CD8-positive, alpha-beta memory T cell (primary cell): Measurements from ENCODE around the gene GFER. TPM values are rescaled to one million over a fixed set of nuclear protein-coding genes. Genes with fewer than 3 reads are reported as not detected.

Experiments used
- CTCF ChIA-PET: fragments of 350-600 bp; sonication (Branson Sonifier 250); formaldehyde crosslinking; loops from one replicate; lab custom pipeline; 2021; ENCODE audit warnings: antibody characterized with exemption; lab: Charles Lee
- POLR2A ChIA-PET: fragments of 350-600 bp; sonication (Branson Sonifier 250); formaldehyde crosslinking; loops from one replicate; lab custom pipeline; 2021; ENCODE audit warnings: antibody characterized with exemption; lab: Charles Lee
- DNase-seq, 5 donors: peaks; one replicate each; pipeline versions ENCODE4 v3.0.0 to v3.0.0-alpha.2; 2020 to 2022; ENCODE audit warnings: mixed read lengths in 1 of 5
- H3K27ac ChIP-seq: one replicate; pipeline ENCODE4 v1.7.0; 2013; ENCODE audit warnings: low read depth, mild to moderate bottlenecking, low read length, moderate library complexity
- H3K27me3 ChIP-seq: 2 replicates; pipeline ENCODE4 v1.7.0; 2013; ENCODE audit warnings: low read length, mild to moderate bottlenecking; ENCODE audit not compliant: insufficient read depth, poor library complexity, severe bottlenecking
- H3K36me3 ChIP-seq: 2 replicates; pipeline ENCODE4 v1.7.0; 2013; ENCODE audit warnings: mild to moderate bottlenecking, low read length, moderate library complexity; ENCODE audit not compliant: insufficient read depth
- H3K4me1 ChIP-seq: 2 replicates; pipeline ENCODE4 v1.7.0; 2013; ENCODE audit warnings: mild to moderate bottlenecking, low read length, moderate library complexity; ENCODE audit not compliant: insufficient read depth
- H3K4me3 ChIP-seq: 2 replicates; pipeline ENCODE4 v1.7.0; 2013; ENCODE audit warnings: mild to moderate bottlenecking, low read length
- H3K9me3 ChIP-seq: 2 replicates; pipeline ENCODE4 v1.7.0; 2013; ENCODE audit warnings: mild to moderate bottlenecking, low read length
- H3K27ac Mint-ChIP-seq, 8 donors: one replicate each; pipeline ENCODE4 v1.8.0; 2020 to 2021; ENCODE audit warnings: mixed read lengths in 8 of 8, mild to moderate bottlenecking in 6 of 8, inconsistent platforms in 3 of 8, moderate library complexity in 3 of 8
- H3K27me3 Mint-ChIP-seq, 2 donors: one replicate each; pipeline ENCODE4 v1.8.0; 2020 to 2021; ENCODE audit warnings: mixed read lengths in 2 of 2, mild to moderate bottlenecking in 1 of 2, moderate library complexity in 1 of 2
- H3K36me3 Mint-ChIP-seq, 3 donors: one replicate each; pipeline ENCODE4 v1.8.0; 2020 to 2021; ENCODE audit warnings: mixed read lengths in 3 of 3, inconsistent platforms in 1 of 3, mild to moderate bottlenecking in 1 of 3
- H3K4me1 Mint-ChIP-seq, 3 donors: one replicate each; pipeline ENCODE4 v1.8.0; 2020 to 2021; ENCODE audit warnings: mixed read lengths in 3 of 3, inconsistent platforms in 1 of 3, mild to moderate bottlenecking in 1 of 3
- H3K4me3 Mint-ChIP-seq, 7 donors: one replicate each; pipeline ENCODE4 v1.8.0; 2020 to 2021; ENCODE audit warnings: mixed read lengths in 7 of 7, mild to moderate bottlenecking in 6 of 7, moderate library complexity in 4 of 7, inconsistent platforms in 2 of 7
- H3K9me3 Mint-ChIP-seq, 5 donors: one replicate each; pipeline ENCODE4 v1.8.0; 2020 to 2022; ENCODE audit warnings: mixed read lengths in 5 of 5, mild to moderate bottlenecking in 3 of 5, moderate library complexity in 2 of 5, inconsistent platforms in 1 of 5
- polyA plus RNA-seq: library from polyadenylated mRNA; unstranded; fragments of 300-500 nt; fragmentation: Illumina TruSeq; gene quantifications from one replicate; pipeline ENCODE4 v1.2.3, GENCODE V29; 2021
- total RNA-seq, 2 experiments: library from RNA; stranded (reverse); gene quantifications; one replicate each; pipeline ENCODE4 v1.2.3, GENCODE V29; 2021

Gene GFER
- total and polyA plus RNA-seq, 3 experiments from 2014 or later: 38.4 to 50.1 (median 41.7) TPM

DNA sequence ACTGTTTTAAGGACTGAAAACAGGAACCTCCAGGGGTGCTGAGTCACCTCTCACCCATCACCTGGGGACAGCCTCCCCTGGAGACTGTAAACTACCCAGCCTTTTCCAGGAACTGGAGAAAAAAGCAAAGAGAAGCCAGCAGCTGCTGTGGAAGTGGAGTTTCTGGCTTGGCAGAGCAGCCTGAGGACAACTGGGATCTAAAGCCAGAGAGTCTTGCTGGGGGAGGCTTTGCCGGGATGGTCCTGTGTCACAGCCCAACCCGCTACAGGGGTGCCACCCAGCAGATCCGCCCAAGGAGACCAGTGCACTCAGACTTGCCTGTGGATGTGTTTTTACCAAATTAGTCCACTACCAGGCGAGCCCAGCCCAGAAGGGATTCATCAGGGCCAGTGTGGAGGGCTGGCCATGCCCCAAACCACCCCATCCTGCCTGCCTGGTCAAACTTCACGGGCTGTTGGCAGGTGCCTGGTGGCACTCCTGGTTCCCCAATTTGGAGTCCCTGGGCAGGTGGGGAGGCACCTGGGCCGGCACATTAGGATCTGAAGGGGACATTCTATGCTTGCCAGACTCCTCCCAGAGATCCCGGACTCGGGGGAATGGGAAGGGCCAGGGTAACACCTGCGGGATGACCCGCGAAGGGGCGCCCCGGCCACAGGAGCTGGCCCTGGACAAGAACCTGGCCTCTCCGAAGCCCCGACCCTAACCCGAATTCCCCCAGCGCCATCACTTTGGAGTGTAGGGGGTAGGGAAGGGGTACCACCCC lies 41.8 kb upstream of the GFER start:
- ChIA-PET CTCF (interaction anchor here (1.1 kb wide), 1 partner anchor 16 kb away, joined by 6 read pairs; no protein-coding TSS in a partner anchor), POLR2A (interaction anchor here (1.7 kb wide), 1 partner anchor 23 kb away, joined by 16 read pairs; the partner anchor contains the start of gene RPS2)
- H3K36me3 Mint-ChIP-seq: peaks cover 0 to 24% (median 1%) of the 10 kb centered on the region in 3 donors
- peak overlapping the region; percentile 80 to 95 (median 88) for H3K4me3 Mint-ChIP-seq
- Histone ChIP-seq H3K4me1 (peaks cover 16% of the 10 kb centered on the region), H3K36me3 (peaks cover 9% of the 10 kb centered on the region), H3K27me3 (no peaks in the 10 kb centered on the region), H3K4me3 (peak overlapping the region; percentile 79), H3K27ac (peak overlapping the region; percentile 72), H3K9me3 (no peaks in the 10 kb centered on the region)
- H3K4me1 Mint-ChIP-seq: peaks cover 8 to 24% (median 11%) of the 10 kb centered on the region in 3 donors
- no peaks in the 10 kb centered on the region for H3K9me3 Mint-ChIP-seq
- DNase-seq: no peak
- H3K27ac Mint-ChIP-seq: peak overlapping the region in 2 of 8 donors; percentile 17 to 68
- H3K27me3 Mint-ChIP-seq: no peaks in the 10 kb centered on the region

DNA sequence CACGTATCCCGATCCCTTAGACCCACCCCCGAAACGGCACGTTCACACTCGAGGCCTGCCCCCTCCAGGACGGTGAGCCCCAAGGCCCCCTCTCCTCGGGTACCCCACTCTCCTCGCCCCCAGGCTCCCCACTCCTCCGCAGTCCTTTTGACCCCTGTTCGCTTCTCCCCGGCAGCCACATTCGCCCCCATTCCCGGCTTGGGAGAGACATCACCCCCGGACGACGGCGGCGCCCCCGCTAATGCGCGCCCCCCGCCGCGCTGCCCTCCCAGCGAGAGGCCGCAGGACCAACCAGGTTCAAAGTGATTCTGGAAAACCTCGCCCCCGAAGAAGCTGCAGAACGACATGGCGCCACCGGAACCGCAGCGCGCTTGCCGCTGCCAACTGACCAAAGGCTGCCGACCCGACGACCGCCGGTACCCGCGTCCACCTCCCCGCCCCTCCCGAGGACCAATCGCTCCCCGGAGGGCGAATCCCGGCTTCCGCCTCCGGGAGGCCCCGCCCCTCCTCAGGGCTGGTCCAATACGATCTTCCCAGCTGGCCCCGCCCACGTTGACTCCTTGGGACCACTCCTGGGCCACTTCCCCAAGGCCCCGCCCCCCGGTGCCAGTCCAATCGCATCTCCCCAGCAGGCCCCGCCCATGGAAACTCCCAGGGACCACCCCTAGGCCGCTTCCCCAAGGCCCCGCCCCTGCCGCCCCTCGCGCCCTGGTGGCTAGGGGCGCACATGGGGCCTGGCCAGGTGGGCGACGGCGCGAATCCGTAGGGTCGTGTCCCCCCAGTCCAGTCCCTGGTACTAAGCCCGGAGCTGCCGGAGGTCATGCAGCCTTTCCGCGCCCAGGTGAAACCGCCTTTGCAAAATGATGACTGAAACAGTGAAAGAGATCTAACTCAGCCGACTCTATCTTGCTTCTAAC lies 40.9 kb upstream of the GFER start, which contains the start of gene MSRB1:
Gene MSRB1, minus strand, starts transcription at position 390 of the 917 bp plus-strand sequence. Its CDS starts 43 bp downstream, at position 347.
- ChIA-PET POLR2A (interaction anchor here (1.0 to 1.7 kb wide), 6 partner anchors 9 to 212 kb away, joined by 3 to 16 read pairs (median 6); partner anchors contain the start of genes NUBP2, RPS2, SPSB3 and TRAF7), CTCF (interaction anchor here (1.1 to 1.4 kb wide), 3 partner anchors 8 to 15 kb away, joined by 4 to 9 read pairs (median 6); no protein-coding TSS in a partner anchor)
- Mint-ChIP-seq H3K36me3 (peaks cover 0 to 19% (median under 1%) of the 10 kb centered on the region in 3 donors), H3K27me3 (no peaks in the 10 kb centered on the region), H3K4me1 (peaks cover 8 to 24% (median 11%) of the 10 kb centered on the region in 3 donors), H3K27ac (peak within 1 kb of the TSS; percentile 46 to 92 (median 78)), H3K9me3 (no peaks in the 10 kb centered on the region), H3K4me3 (peak within 1 kb of the TSS; percentile 80 to 95 (median 88))
- peaks cover 9% of the 10 kb centered on the region for H3K36me3 ChIP-seq
- H3K4me3 ChIP-seq: peak within 1 kb of the TSS; percentile 79
- peaks cover 16% of the 10 kb centered on the region for H3K4me1 ChIP-seq
- peak; percentile 98 to 100 (median 100) for DNase-seq
- H3K27me3 ChIP-seq: no peaks in the 10 kb centered on the region
- peak within 1 kb of the TSS; percentile 72 for H3K27ac ChIP-seq
- H3K9me3 ChIP-seq: no peaks in the 10 kb centered on the region

DNA sequence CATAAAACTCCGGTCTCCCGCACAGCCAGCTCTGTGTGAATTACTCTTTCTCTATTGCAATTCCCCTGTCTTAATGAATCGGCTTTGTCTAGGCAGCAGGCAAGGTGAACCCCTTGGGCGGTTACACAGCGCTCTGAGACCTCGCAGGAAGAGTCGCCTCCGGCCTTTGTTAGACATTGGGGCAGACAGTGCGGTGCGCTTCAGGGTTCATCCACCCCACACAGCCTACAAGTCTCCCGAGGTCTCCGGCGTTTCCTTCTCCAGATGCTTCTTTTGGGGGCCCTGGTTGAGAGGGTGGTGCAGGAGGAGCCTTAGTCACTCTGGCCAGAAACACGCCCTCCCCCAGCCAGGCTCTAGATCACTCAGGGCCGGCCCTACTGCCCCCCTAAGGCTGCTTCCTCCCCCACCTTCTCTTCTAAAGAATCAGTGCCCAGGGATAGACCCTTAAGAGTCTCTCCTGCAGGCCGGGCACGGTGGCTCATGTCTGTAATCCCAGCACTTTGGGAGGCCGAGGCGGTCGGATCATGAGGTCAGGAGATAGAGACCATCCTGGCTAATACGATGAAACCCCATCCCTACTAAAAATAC lies 39.3 kb upstream of the GFER start:
- peak overlapping the region; percentile 13 to 94 (median 80) for H3K4me3 Mint-ChIP-seq
- ChIA-PET POLR2A (no interaction called here), CTCF (no interaction called here)
- H3K4me3 ChIP-seq: no peak overlapping the region
- peaks cover 16% of the 10 kb centered on the region for H3K4me1 ChIP-seq
- no peak overlapping the region for H3K27ac ChIP-seq
- H3K27ac Mint-ChIP-seq: peak overlapping the region in 4 of 8 donors; percentile 51 to 82 (median 56)
- no peaks in the 10 kb centered on the region for H3K27me3 Mint-ChIP-seq
- H3K9me3 Mint-ChIP-seq: no peaks in the 10 kb centered on the region
- no peaks in the 10 kb centered on the region for H3K9me3 ChIP-seq
- H3K36me3 ChIP-seq: no peaks in the 10 kb centered on the region
- no peaks in the 10 kb centered on the region for H3K27me3 ChIP-seq
- peaks cover 8 to 24% (median 11%) of the 10 kb centered on the region in 3 donors for H3K4me1 Mint-ChIP-seq
- peaks cover 0 to 6% (median 0%) of the 10 kb centered on the region in 3 donors for H3K36me3 Mint-ChIP-seq
- no peak for DNase-seq

DNA sequence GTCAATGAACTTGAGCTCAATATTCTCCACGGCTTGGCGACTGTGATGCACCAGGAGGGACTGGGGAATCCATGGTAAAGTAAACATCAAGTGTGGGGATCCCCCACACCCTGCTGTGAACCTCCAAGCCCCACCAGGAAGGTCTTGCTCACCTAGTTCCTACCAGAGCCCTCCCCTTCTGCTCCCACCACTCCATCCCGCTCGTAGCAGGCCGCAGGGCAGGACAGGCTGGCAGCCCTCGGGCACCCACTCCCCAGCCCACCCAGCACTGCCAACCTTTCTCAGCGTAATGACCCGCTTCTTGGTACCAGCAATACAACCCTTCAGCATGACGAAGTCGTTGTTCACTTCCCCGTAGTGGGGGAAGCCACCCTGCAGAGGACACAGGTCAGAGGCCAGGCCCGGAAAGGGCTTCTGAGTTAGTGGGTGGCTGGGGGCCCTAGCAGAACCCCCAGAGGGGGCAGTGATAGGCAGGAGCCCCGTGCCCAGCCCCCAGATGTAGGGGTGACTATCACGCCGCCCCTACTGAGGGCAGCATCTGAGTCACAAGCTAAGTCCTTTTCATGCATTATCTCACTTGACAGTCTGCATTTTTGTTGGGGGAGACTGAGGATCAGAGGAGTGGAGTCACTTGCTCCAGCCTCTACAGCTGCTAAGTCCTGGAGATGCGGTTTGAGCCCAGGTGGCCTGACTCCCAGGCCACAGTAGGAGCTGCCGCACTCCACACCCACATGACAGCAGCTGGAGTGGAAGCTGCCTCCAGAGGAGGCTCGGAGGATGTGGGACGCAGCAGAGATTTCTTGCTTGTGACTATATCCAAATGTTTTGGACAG lies 38.2 kb upstream of the GFER start:
- CTCF ChIA-PET: interaction anchor here (0.5 to 2.2 kb wide), 2 partner anchors 12 to 1202 kb away, joined by 3 to 7 read pairs; partner anchors contain the start of gene NDUFB10
- POLR2A ChIA-PET: no interaction called here
- no peak overlapping the region for H3K27ac Mint-ChIP-seq
- H3K27me3 ChIP-seq: no peaks in the 10 kb centered on the region
- H3K9me3 ChIP-seq: no peaks in the 10 kb centered on the region
- peaks cover 16% of the 10 kb centered on the region for H3K4me1 ChIP-seq
- H3K9me3 Mint-ChIP-seq: no peaks in the 10 kb centered on the region
- no peaks in the 10 kb centered on the region for H3K27me3 Mint-ChIP-seq
- DNase-seq: no peak
- peaks cover 8 to 24% (median 11%) of the 10 kb centered on the region in 3 donors for H3K4me1 Mint-ChIP-seq
- H3K4me3 Mint-ChIP-seq: no peak overlapping the region
- H3K36me3 ChIP-seq: no peaks in the 10 kb centered on the region
- H3K36me3 Mint-ChIP-seq: peaks cover 0 to 6% (median 0%) of the 10 kb centered on the region in 3 donors
- no peak overlapping the region for H3K4me3 ChIP-seq
- no peak overlapping the region for H3K27ac ChIP-seq

DNA sequence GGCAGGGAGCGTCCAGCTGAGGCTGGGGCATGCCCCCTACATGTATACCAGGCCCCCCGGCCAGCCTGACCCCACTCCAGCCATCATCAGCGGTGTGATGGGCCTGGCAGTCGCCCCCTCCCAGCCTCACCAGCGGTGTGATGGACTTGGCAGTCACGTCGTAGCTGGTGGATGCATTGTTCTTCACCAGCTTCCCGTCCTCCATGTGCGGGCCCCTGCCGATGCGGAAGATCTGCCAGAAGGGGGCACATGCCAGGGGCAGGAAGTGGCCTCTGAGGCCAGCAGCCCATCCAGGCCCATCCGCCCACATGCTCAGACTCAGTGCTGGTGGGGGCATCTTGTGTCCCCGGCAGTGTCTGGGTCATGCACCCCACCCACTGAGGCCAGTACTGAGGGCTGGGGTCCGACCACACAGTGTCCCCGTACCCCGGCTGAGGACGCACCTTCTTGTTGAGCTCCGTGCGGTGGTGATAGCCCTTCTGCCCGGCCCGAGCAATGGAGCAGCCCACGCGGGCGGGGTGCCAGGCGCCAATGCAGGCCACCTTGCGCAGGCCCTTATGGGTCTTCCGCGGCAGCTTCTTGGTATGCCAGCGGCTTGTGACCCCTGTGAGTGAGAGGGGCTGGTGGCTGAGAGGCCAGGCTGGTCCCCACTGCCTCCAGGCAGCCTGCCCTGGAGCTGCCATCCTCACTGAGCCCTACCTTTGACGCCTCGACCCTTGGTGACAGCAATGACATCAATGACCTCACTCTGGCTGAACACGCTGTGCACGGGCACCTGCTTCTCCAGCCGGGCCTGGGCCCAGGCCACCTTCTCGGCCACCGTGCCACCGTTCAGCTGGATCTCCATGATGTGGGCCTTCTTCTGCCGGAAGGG lies 37.3 kb upstream of the GFER start:
- Mint-ChIP-seq H3K9me3 (no peaks in the 10 kb centered on the region), H3K27ac (peak overlapping the region in 1 of 8 donors; percentile 29), H3K36me3 (peaks cover 0 to 4% (median 0%) of the 10 kb centered on the region in 3 donors), H3K27me3 (no peaks in the 10 kb centered on the region), H3K4me1 (peaks cover 6 to 18% (median 7%) of the 10 kb centered on the region in 3 donors), H3K4me3 (no peak overlapping the region)
- Histone ChIP-seq H3K9me3 (no peaks in the 10 kb centered on the region), H3K4me3 (no peak overlapping the region), H3K27me3 (no peaks in the 10 kb centered on the region), H3K4me1 (peaks cover 11% of the 10 kb centered on the region), H3K27ac (no peak overlapping the region), H3K36me3 (no peaks in the 10 kb centered on the region)
- POLR2A ChIA-PET: no interaction called here
- CTCF ChIA-PET: interaction anchor here (0.5 to 2.2 kb wide), 2 partner anchors 11 to 1203 kb away, joined by 3 to 7 read pairs; partner anchors contain the start of gene NDUFB10
- DNase-seq: no peak

DNA sequence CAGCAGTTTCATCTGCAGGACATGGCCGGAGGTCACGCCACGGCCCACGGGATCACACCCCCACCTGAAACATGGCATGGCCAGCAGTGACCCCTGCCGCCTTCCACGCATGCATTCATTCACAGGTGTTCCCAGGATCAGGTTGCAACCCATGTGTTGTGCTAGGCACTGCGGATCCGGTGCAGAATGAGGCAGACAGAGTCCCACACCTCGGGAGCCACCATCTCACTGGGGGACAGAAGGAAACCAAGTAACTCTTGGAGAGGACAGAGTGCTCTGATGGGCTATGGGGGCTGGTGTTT lies 36.7 kb upstream of the GFER start:
- H3K36me3 Mint-ChIP-seq: peaks cover 0 to 4% (median 0%) of the 10 kb centered on the region in 3 donors
- no peaks in the 10 kb centered on the region for H3K9me3 ChIP-seq
- no peaks in the 10 kb centered on the region for H3K9me3 Mint-ChIP-seq
- H3K4me3 Mint-ChIP-seq: no peak overlapping the region
- no peaks in the 10 kb centered on the region for H3K27me3 Mint-ChIP-seq
- ChIA-PET POLR2A (no interaction called here), CTCF (interaction anchor here (2.2 kb wide), 1 partner anchor 11 kb away, joined by 7 read pairs; the partner anchor contains the start of gene NDUFB10)
- DNase-seq: no peak
- H3K36me3 ChIP-seq: no peaks in the 10 kb centered on the region
- H3K4me1 Mint-ChIP-seq: peaks cover 1 to 12% (median 5%) of the 10 kb centered on the region in 3 donors
- no peak overlapping the region for H3K4me3 ChIP-seq
- no peak overlapping the region for H3K27ac ChIP-seq
- peaks cover 5% of the 10 kb centered on the region for H3K4me1 ChIP-seq
- no peaks in the 10 kb centered on the region for H3K27me3 ChIP-seq
- H3K27ac Mint-ChIP-seq: no peak overlapping the region
